GM15510 (cell line): ENCODE results near the gene MTF2.

ENCODE experiments used
- POLR2A ChIP-seq: IDR thresholded peaks from 3 replicates; pipeline ENCODE4 v1.6.1; 2011; ENCODE audit warnings: borderline replicate concordance; ENCODE audit not compliant: insufficient read length; ENCODE audit errors: extremely low read depth

Gene MTF2

DNA sequence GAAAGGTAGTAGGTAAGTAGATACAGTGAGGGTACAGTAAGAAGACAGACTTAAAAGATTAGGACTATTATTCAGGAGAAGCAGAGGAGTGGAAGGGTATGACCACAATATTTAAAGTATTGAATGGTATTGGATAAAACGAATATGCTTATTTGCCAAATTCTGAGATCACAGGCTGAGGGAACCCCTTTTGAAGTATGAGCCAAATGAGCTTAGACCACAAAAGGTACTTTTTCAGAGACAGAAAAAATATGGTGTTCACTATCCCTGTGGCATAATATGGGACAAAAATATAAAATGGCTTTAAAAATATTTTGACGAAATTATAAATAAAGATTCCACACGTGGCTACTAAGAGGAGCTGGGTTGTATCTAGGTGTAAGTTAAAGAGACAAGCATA lies 880 bp upstream of the MTF2 start:
- TF ChIP-seq POLR2A = no peak

DNA sequence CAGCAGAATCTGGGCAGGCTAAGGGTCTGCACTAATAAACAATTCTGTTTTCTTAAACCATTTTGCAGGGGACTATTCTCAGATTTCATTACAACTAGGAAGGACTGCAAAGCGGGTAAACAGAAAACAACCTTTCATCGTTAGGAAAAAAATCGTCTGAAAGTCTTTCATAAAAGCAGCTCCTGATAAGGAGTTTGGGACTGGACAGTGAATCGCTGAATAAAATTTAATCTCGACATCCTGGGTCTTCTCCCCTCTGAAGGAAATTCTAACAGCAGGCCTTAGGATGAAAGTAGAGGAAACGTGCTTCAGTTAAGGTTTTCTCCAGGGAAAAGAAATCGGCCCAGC lies 471 bp upstream of the MTF2 start:
- TF ChIP-seq POLR2A = no peak

DNA sequence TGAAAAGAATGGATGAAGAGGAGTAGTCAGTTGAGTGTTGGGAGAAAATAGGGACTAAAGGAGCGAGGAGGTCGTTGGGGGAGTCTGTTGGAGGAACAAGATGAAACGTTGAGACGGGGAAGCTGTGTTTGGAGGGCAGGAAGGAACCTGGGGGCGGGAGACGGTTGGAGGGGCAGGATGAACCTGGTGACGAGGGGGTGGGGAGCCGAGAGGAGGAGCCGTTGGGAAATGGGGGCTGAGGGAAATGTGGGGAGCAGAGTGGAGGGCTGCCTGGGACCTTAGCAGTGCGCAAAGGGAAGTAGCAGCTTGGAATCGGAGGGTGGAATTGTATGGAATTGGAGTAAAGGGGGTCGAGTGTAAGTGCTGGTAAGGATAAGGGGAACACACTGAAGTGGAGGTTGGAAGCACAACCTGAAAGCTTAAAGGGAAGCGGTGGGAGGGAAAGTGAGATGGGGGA lies 630 bp downstream of the MTF2 start:
- TF ChIP-seq POLR2A = no peak

DNA sequence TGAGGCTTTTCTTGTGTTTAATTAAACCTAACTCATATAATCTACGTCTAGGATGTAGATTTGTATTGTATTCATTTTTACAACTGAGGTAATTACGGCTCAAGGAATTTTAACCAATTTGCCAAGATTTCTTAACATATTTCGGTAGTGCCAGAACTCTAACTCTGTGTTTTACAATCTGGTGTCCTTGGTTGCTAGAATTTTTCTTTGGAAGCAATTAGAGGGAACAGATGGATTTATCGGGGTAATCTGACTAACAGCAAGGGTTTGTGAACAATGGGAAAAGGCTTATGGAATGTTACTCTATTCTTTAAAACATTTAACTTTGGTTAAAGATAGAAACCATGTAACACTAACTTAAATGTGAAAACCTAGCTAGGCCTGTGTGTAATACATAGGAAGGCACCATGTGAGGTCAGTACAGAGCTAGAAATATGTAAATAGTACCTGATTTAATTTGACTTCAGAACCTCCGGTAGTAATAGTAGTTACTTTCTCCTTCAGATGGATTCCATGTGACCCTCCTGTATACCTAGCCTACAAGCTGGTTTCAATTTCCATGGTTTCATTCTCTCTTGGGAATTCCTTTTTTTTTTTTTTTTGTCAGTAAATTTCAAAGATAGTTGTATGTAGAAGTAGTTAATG lies 1.2 kb downstream of the MTF2 start:
- TF ChIP-seq POLR2A = no peak

DNA sequence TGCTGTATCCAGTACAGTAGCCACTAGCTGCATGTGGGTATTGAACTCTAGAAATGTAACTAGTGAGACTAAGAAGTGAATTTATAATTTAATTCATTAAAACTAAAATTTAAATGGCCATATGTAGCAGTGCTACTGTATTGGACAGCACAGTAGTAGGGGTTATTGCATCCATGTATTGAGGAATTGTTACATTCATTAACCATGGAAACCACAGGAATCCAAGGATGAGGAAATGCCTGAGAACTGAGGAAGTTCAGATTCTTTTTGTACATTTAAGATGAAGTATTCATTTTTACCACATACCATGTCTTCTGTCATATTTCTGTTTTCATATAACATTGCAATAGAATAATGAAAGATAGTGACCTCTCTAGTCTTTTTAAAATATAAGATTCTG lies 2.6 kb downstream of the MTF2 start:
- TF ChIP-seq POLR2A = no peak

DNA sequence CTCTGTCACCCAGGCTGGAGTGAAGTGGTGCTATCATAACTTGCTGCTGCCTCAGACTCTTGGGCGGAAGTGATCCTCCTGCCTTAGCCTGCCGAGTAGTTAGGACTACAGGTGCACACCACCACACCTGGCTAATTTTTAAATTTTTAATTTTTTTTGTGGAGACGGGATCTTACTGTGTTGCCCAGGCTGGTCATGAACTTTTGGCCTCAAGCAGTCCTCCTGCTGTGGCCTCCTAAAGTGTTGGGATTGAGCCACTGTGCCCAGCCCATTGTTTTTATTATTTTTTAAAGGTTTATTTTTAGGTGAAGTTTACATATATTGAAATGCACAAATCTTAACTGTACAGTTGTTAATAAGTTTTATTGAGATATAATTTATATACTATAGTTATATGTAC lies 3.2 kb downstream of the MTF2 start:
- no peak for TF ChIP-seq POLR2A

DNA sequence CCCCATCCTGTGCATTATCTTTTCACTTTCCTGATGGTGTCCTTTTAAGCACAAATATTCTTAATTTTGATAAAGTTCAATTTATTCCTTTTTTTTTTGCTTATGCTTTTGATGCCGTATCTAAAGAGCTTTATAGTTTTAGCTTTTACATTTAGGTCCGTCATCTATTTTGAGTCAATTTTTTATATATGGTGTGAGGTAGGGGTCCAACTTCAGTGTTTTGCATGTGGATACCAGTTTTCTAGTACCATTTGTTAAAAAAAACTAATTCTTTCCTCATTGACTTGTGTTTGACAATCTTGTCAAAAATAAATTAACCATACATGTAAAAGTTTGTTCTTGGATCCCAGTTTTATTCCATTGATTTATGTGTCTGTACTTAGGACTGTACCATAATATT lies 4.9 kb downstream of the MTF2 start:
- TF ChIP-seq POLR2A = no peak

GRCh38 chr1:93087532-93087931 lies 8.4 kb downstream of the MTF2 start:
- no peak for TF ChIP-seq POLR2A

GRCh38 chr1:93093332-93094006 lies 14.4 kb downstream of the MTF2 start:
- TF ChIP-seq POLR2A = no peak

- TF ChIP-seq POLR2A = no peak
These were observed 16.9 kb downstream of the MTF2 start for GRCh38 chr1:93095804-93096585.

GRCh38 chr1:93102142-93102541 lies 23.1 kb downstream of the MTF2 start:
- TF ChIP-seq POLR2A = no peak

DNA sequence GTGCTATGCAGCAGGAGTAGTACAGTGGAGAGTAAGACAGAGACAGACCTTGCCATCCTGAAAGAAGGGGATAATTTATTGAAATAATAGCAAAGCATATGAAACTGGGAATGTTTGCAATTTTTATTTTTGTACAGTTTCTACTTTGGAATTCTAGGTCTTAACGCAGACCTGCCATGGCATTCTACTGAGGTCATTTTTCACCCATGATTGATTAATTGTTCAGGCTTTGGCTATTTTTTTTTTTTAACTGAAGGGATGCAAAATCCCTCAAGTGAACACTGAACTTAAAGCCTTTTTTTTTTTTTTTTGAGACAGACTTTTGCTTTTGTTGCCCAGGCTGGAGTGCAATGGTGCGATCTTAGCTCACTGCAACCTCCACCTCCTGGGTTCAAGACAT lies 27.1 kb downstream of the MTF2 start:
- TF ChIP-seq POLR2A = no peak

GRCh38 chr1:93107395-93107794 lies 28.3 kb downstream of the MTF2 start:
- no peak for TF ChIP-seq POLR2A

DNA sequence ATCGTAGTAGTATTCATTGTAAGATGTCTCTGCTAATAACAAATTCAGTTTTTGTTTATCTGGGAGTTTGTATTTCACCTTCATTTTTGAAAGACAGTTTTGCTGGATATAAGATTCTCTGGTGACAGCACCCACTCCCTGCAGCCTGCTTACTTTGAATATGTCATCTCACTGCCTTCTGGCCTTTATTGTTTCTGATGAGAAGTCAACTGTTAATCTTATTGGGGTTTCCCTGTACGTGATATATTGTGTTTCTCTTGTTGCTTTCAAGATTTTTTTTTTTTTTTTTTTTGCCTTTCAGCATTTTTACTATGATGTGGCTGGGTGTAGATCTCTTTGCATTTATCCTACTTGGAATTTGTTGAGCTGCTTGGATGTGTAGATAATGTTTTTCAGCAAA lies 29.3 kb downstream of the MTF2 start:
- TF ChIP-seq POLR2A = no peak

GRCh38 chr1:93109578-93109977 lies 30.5 kb downstream of the MTF2 start:
- TF ChIP-seq POLR2A = no peak

GRCh38 chr1:93111065-93111464 lies 32.0 kb downstream of the MTF2 start:
- no peak for TF ChIP-seq POLR2A
